IMR-90 (cell line): ENCODE measurements around the gene PIK3C2B. TPM values are rescaled to one million over a fixed set of nuclear protein-coding genes. Genes with fewer than 3 reads are reported as not detected.

Experiments used
- ATAC-seq: fragments of 200-7000 bp; cut with Tn5 transposase; 2 replicates; pipeline ENCODE4 v1.9.1; 2020; ENCODE audit warnings: low read depth, mild to moderate bottlenecking, moderate library complexity
- BruUV-seq: library from RNA; stranded (reverse); fragments of 400-500 nt; replicated peaks from 2 replicates; lab custom pipeline; 2021; lab: Mats Ljungman, UMichigan
- CTCF ChIA-PET: fragments of 300-600 bp; formaldehyde crosslinking; extraction: SDS; loops from one replicate; lab custom pipeline; 2021; ENCODE audit warnings: antibody characterized with exemption; lab: Yijun Ruan, JAX
- POLR2A ChIA-PET: fragments of 300-600 bp; sonication (Branson Sonifier 250); formaldehyde crosslinking; loops from one replicate; lab custom pipeline; 2022; ENCODE audit warnings: antibody characterized with exemption; ENCODE audit not compliant: unreplicated experiment; lab: Charles Lee
- DNase-seq: peaks from one replicate; pipeline ENCODE4 v3.0.0; 2013
- H2AFZ ChIP-seq: replicated peaks from 2 replicates; pipeline ENCODE3; 2013; ENCODE audit warnings: low read length, mild to moderate bottlenecking; ENCODE audit not compliant: poor library complexity
- H2AK5ac ChIP-seq: 2 replicates; pipeline ENCODE4 v1.6.1; 2013; ENCODE audit warnings: low read depth, low read length, inconsistent platforms
- H2AK9ac ChIP-seq: replicated peaks from 2 replicates; pipeline ENCODE3; 2013; ENCODE audit warnings: mild to moderate bottlenecking, low read depth, low read length, moderate library complexity; ENCODE audit not compliant: poor library complexity
- H2BK120ac ChIP-seq: 2 replicates; pipeline ENCODE4 v1.6.1; 2013; ENCODE audit warnings: low read depth, low read length, inconsistent platforms
- H2BK15ac ChIP-seq: 3 replicates; pipeline ENCODE4 v1.6.1; 2013; ENCODE audit warnings: low read depth, low read length, inconsistent platforms
- H2BK20ac ChIP-seq: 2 replicates; pipeline ENCODE4 v1.6.1; 2013; ENCODE audit warnings: low read depth, mild to moderate bottlenecking, inconsistent platforms, low read length, moderate library complexity
- H2BK5ac ChIP-seq: 2 replicates; pipeline ENCODE4 v1.6.1; 2013; ENCODE audit warnings: mild to moderate bottlenecking, low read depth, low read length, inconsistent platforms; ENCODE audit not compliant: poor library complexity, severe bottlenecking
- H3K14ac ChIP-seq: replicated peaks from 2 replicates; pipeline ENCODE4 v1.6.1; 2013; ENCODE audit warnings: low read depth, low read length, inconsistent platforms
- H3K18ac ChIP-seq: 2 replicates; pipeline ENCODE4 v1.6.1; 2013; ENCODE audit warnings: low read depth, low read length, control low read depth
- H3K23ac ChIP-seq: 2 replicates; pipeline ENCODE4 v1.6.1; 2013; ENCODE audit warnings: low read depth, low read length, inconsistent platforms
- H3K27ac ChIP-seq: 2 replicates; pipeline ENCODE4 v1.5.1; 2013; ENCODE audit warnings: mild to moderate bottlenecking, control low read depth, low read length; ENCODE audit not compliant: insufficient read depth
- H3K27me3 ChIP-seq: 2 replicates; pipeline ENCODE4 v1.6.1; 2013; ENCODE audit warnings: low read length; ENCODE audit not compliant: control insufficient read depth, insufficient read depth
- H3K36me3 ChIP-seq: 2 replicates; pipeline ENCODE4 v1.6.1; 2013; ENCODE audit warnings: low read length, mixed read lengths; ENCODE audit not compliant: control insufficient read depth, insufficient read depth
- H3K4ac ChIP-seq: 2 replicates; pipeline ENCODE4 v1.6.1; 2013; ENCODE audit warnings: low read depth, low read length, inconsistent platforms
- H3K4me1 ChIP-seq: 2 replicates; pipeline ENCODE4 v1.6.1; 2013; ENCODE audit warnings: low read length, mixed read lengths; ENCODE audit not compliant: control insufficient read depth, insufficient read depth
- H3K4me2 ChIP-seq: 2 replicates; pipeline ENCODE4 v1.6.1; 2013; ENCODE audit warnings: low read depth, mild to moderate bottlenecking, control low read depth, low read length, moderate library complexity
- H3K4me3 ChIP-seq: 2 replicates; pipeline ENCODE4 v1.5.1; 2013; ENCODE audit warnings: low read depth, mild to moderate bottlenecking, control low read depth, low read length, moderate library complexity; ENCODE audit not compliant: insufficient read depth
- H3K56ac ChIP-seq: 2 replicates; pipeline ENCODE4 v1.6.1; 2013; ENCODE audit warnings: low read length, inconsistent platforms; ENCODE audit not compliant: insufficient read depth; ENCODE audit errors: extremely low read depth
- H3K79me1 ChIP-seq, 2 experiments: 2 replicates each; pipeline ENCODE4 v1.6.1; 2013; ENCODE audit warnings: low read length in 2 of 2, inconsistent platforms in 1 of 2, low read depth in 1 of 2
- H3K9ac ChIP-seq: 2 replicates; pipeline ENCODE4 v1.6.1; 2013; ENCODE audit warnings: low read depth, low read length, control low read depth
- H3K9me1 ChIP-seq: 2 replicates; pipeline ENCODE4 v1.6.1; 2013; ENCODE audit warnings: low read length, inconsistent platforms; ENCODE audit not compliant: insufficient read depth
- H3K9me3 ChIP-seq: 2 replicates; pipeline ENCODE4 v1.6.1; 2013; ENCODE audit warnings: low read length; ENCODE audit not compliant: control insufficient read depth, insufficient read depth
- H4K20me1 ChIP-seq: 2 replicates; pipeline ENCODE4 v1.6.1; 2013; ENCODE audit warnings: low read length, inconsistent platforms; ENCODE audit not compliant: insufficient read depth
- H4K5ac ChIP-seq: 2 replicates; pipeline ENCODE4 v1.6.1; 2013; ENCODE audit warnings: mild to moderate bottlenecking, low read depth, low read length, control low read depth
- H4K8ac ChIP-seq, 2 experiments: 2 replicates each; pipeline ENCODE4 v1.6.1; 2013; ENCODE audit warnings: low read depth in 2 of 2, low read length in 2 of 2, control low read depth in 1 of 2, inconsistent platforms in 1 of 2
- H4K91ac ChIP-seq: 2 replicates; pipeline ENCODE4 v1.6.1; 2013; ENCODE audit warnings: low read depth, low read length, inconsistent platforms; ENCODE audit not compliant: insufficient read depth
- CEBPB ChIP-seq: IDR thresholded peaks from 2 replicates; pipeline ENCODE4 v1.6.1; 2012; ENCODE audit warnings: low read depth, low read length, improper control_type of control experiment
- NFE2L2 ChIP-seq: fragments of 150-350 bp; IDR thresholded peaks from 2 replicates; pipeline ENCODE4 v1.6.1; 2016; ENCODE audit warnings: low read depth, mild to moderate bottlenecking, low read length
- WGBS, 2 experiments: methylation state at CpG; one replicate each; pipeline versions ENCODE4 v1.1.5 to v1.1.7; 2013; ENCODE audit warnings: missing lambda C conversion rate in 2 of 2; ENCODE audit not compliant: insufficient read length in 1 of 2; ENCODE audit errors: extremely low coverage in 2 of 2; 5-methylcytosine and 5-hydroxymethylcytosine counted together
- dilution Hi-C: fragments of 300-500 bp; cut with HindIII; formaldehyde crosslinking; loops from one replicate; pipeline ENCODE4 v1.14.3; 2018; ENCODE audit warnings: low sequenced_read_pairs; ENCODE audit not compliant: unreplicated experiment
- in situ Hi-C: fragments of 300-500 bp; cut with MboI; formaldehyde crosslinking; loops from 3 replicates; pipeline ENCODE4 v1.14.3; 2019; ENCODE audit warnings: low sequenced_read_pairs, inconsistent platforms, mixed read lengths
- intact Hi-C: fragments of 100-400 bp; cut with micrococcal nuclease; formaldehyde crosslinking; loops from 2 replicates; pipeline ENCODE4 v1.10.0; 2022
- polyA plus RNA-seq, 3 experiments: library from polyadenylated mRNA; depleted of rRNA; stranded (reverse); fragments of >200 nt; gene quantifications; 2 replicates each; pipeline ENCODE4 v1.2.3, GENCODE V29; 2012; ENCODE audit warnings: low replicate concordance in 1 of 3
- total RNA-seq: library from RNA; depleted of rRNA; stranded (reverse); fragments of >200 nt; gene quantifications from 2 replicates; pipeline ENCODE4 v1.2.3, GENCODE V29; 2012

Gene PIK3C2B
- total and polyA plus RNA-seq, 2 of the 4 experiments (the other 2 are of a cell fraction): 1.1 to 2.9 TPM

DNA sequence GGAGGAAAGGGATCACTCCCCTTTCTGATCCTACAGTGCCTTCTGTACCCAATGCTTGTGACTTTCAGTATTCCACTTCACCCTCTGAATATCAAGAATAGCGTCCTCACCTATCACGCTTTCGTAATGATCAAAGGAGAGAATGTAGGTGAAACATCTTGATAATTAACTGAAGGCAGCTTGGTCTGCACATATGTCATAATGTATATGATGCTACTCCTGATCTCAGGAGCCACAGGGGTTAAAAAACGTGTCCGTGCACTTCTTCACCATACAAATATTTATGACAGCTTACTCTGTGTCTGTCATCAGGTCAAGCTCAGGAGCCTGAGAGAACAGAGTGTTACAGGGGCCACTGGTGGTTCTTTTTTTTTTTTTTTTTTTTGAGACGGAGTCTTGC, 1.2 kb upstream of the PIK3C2B start:
- no peak overlapping the region for H2AFZ ChIP-seq

More for the DNA sequence above, 1.2 kb upstream of the PIK3C2B start:
- peaks cover 5% of the 10 kb centered on the region for H3K9me3 ChIP-seq
- TF ChIP-seq NFE2L2 (no peak), CEBPB (no peak)
- ATAC-seq: no peak
- H2AK5ac ChIP-seq: no peak overlapping the region
- no peak overlapping the region for H3K14ac ChIP-seq
- no peaks in the 10 kb centered on the region; the same call in 1 of the 2 replicates for H3K9me1 ChIP-seq
- no peak overlapping the region for H4K8ac ChIP-seq
- no peak overlapping the region for H2BK20ac ChIP-seq
- H2AK9ac ChIP-seq: no peak overlapping the region
- no CpG with 5 or more reads among the region's 6 CpGs for WGBS, 2 experiments
- no peak overlapping the region for H3K4ac ChIP-seq
- H4K91ac ChIP-seq: no peak overlapping the region
- in situ Hi-C loops (no loop called here), intact Hi-C loops (no loop called here), dilution Hi-C loops (no loop called here)
- no peaks in the 10 kb centered on the region; the same call in 1 of the 2 replicates for H4K20me1 ChIP-seq
- H3K4me3 ChIP-seq: no peak overlapping the region
- peak overlapping the region; percentile 14; the same call in 1 of the 2 replicates for H3K4me2 ChIP-seq
- no peak overlapping the region for H3K18ac ChIP-seq
- DNase-seq: no peak
- no peak overlapping the region for H2BK120ac ChIP-seq
- H3K27me3 ChIP-seq: peaks cover 27% of the 10 kb centered on the region; the same call in 1 of the 2 replicates
- no peak overlapping the region for H4K5ac ChIP-seq
- CTCF ChIA-PET: interaction anchor here (0.6 to 0.8 kb wide), 2 partner anchors 97 to 890 kb away, joined by 4 to 6 read pairs; no protein-coding TSS in a partner anchor
- H3K9ac ChIP-seq: no peak overlapping the region
- no peak overlapping the region for H2BK15ac ChIP-seq
- H2BK5ac ChIP-seq: no peak overlapping the region
- no TSS peak for BruUV-seq
- H3K4me1 ChIP-seq: peaks cover 3% of the 10 kb centered on the region; the same call in 1 of the 2 replicates
- no peak overlapping the region for H3K27ac ChIP-seq
- no peak overlapping the region for H3K56ac ChIP-seq
- H3K36me3 ChIP-seq: no peaks in the 10 kb centered on the region
- H3K23ac ChIP-seq: no peak overlapping the region
- H3K79me1 ChIP-seq: peaks cover 0 to 3% of the 10 kb centered on the region in 2 experiments; a peak in 2 of 4 replicates
- POLR2A ChIA-PET: no interaction called here
